A549 (cell line): ENCODE results near the gene ERCC6L. TPM values are rescaled to one million over a fixed set of nuclear protein-coding genes. Genes with fewer than 3 reads are reported as not detected.

Experiments used
- ATAC-seq, 2 experiments: fragments of 200-7000 bp in 1 of 2; fragments of >200 bp in 1 of 2; cut with Nextera tagmentation in 1 of 2; cut with Tn5 transposase in 1 of 2; 3 replicates each; pipeline versions ENCODE4 v1.8.0 to v1.9.1; 2018 to 2020; ENCODE audit warnings: mild to moderate bottlenecking in 1 of 2, moderate library complexity in 1 of 2
- CTCF ChIA-PET: fragments of 300-600 bp; sonication (Branson Sonifier 250); formaldehyde crosslinking; extraction: SDS; loops from one replicate; lab custom pipeline; 2021; ENCODE audit warnings: antibody characterized with exemption, inconsistent platforms; lab: Yijun Ruan, JAX
- POLR2A ChIA-PET: fragments of 350-600 bp; formaldehyde crosslinking; extraction: SDS; loops from one replicate; lab custom pipeline; 2021; ENCODE audit warnings: antibody characterized with exemption, inconsistent platforms; lab: Yijun Ruan, JAX
- DNase-seq, 2 experiments: peaks; one replicate each; pipeline versions ENCODE4 v3.0.0 to v3.0.0-alpha.2; 2011 to 2016; ENCODE audit warnings: low read depth in 1 of 2, low spot score in 1 of 2
- FAIRE-seq: peaks from 2 replicates; lab custom pipeline; 2011; peaks lifted over from hg19 to GRCh38; lab: Jason Lieb, UNC
- H3K27ac ChIP-seq, 2 experiments: fragments of >200 bp; sonication (Bioruptor Twin); formaldehyde crosslinking; 3 replicates each; pipeline ENCODE4 v1.5.1; 2016 to 2017
- H3K4me1 ChIP-seq: fragments of >200 bp; sonication (Bioruptor Twin); formaldehyde crosslinking; 3 replicates; pipeline ENCODE4 v1.6.1; 2016
- H3K4me2 ChIP-seq: fragments of >200 bp; sonication (Bioruptor Twin); formaldehyde crosslinking; 3 replicates; pipeline ENCODE4 v1.6.1; 2016
- H3K4me3 ChIP-seq: fragments of >200 bp; sonication (Bioruptor Twin); formaldehyde crosslinking; 3 replicates; pipeline ENCODE4 v1.5.1; 2016
- H3K9me3 ChIP-seq: fragments of >200 bp; sonication (Bioruptor Twin); formaldehyde crosslinking; 3 replicates; pipeline ENCODE4 v1.6.1; 2016
- CBX2 ChIP-seq: fragments of 200-600 bp; sonication (generic); IDR thresholded peaks from 2 replicates; pipeline ENCODE4 v1.6.1; 2016; ENCODE audit warnings: low read depth, mild to moderate bottlenecking, borderline replicate concordance
- CEBPB ChIP-seq, 2 experiments: fragments of >200 bp in 1 of 2; sonication (Bioruptor Twin) in 1 of 2; formaldehyde crosslinking in 1 of 2; IDR thresholded peaks; 2 replicates each; pipeline ENCODE4 v1.6.1; 2012 to 2016
- CHD4 ChIP-seq: fragments of 200-600 bp; sonication (generic); IDR thresholded peaks from 2 replicates; pipeline ENCODE4 v1.6.1; 2016; ENCODE audit warnings: antibody characterized with exemption, mild to moderate bottlenecking, borderline replicate concordance
- E2F6 ChIP-seq: IDR thresholded peaks from 2 replicates; pipeline ENCODE4 v1.6.1; 2012; ENCODE audit warnings: low read depth, borderline replicate concordance
- ELK1 ChIP-seq: fragments of 150-350 bp; IDR thresholded peaks from 2 replicates; pipeline ENCODE4 v1.6.1; 2014; ENCODE audit warnings: low read depth, mild to moderate bottlenecking, low read length
- EP300 ChIP-seq, 2 experiments: fragments of >200 bp; sonication (Bioruptor Twin); formaldehyde crosslinking; IDR thresholded peaks; 2 replicates in 1 of 2; 3 replicates in 1 of 2; pipeline ENCODE4 v1.6.1; 2016 to 2017
- FOXS1 ChIP-seq: fragments of 250-450 bp; sonication (Bioruptor Pico); IDR thresholded peaks from 2 replicates; pipeline ENCODE4 v1.5.0; 2020; ENCODE audit warnings: mild to moderate bottlenecking, moderate library complexity
- HDAC2 ChIP-seq: fragments of 200-600 bp; sonication (generic); IDR thresholded peaks from 2 replicates; pipeline ENCODE4 v1.6.1; 2016
- HEYL ChIP-seq: fragments of 250-450 bp; sonication (Bioruptor Pico); IDR thresholded peaks from 2 replicates; pipeline ENCODE4 v1.8.0; 2021; ENCODE audit warnings: mild to moderate bottlenecking, moderate library complexity
- HMGXB4 ChIP-seq: fragments of 250-450 bp; sonication (Bioruptor Pico); IDR thresholded peaks from 2 replicates; pipeline ENCODE4 v1.5.0; 2021; ENCODE audit warnings: mild to moderate bottlenecking, moderate library complexity, borderline replicate concordance
- HOXB13 ChIP-seq: fragments of 250-450 bp; sonication (Bioruptor Pico); IDR thresholded peaks from 2 replicates; pipeline ENCODE4 v1.5.0; 2020; ENCODE audit warnings: low read depth, mild to moderate bottlenecking, moderate library complexity
- HOXB5 ChIP-seq: fragments of 250-450 bp; sonication (Bioruptor Pico); IDR thresholded peaks from 2 replicates; pipeline ENCODE4 v1.5.0; 2020; ENCODE audit warnings: mild to moderate bottlenecking, moderate library complexity
- JUNB ChIP-seq: fragments of >200 bp; sonication (Bioruptor Twin); formaldehyde crosslinking; IDR thresholded peaks from 2 replicates; pipeline ENCODE4 v1.6.1; 2016
- MAFK ChIP-seq: fragments of 450-650 bp; IDR thresholded peaks from 2 replicates; pipeline ENCODE4 v1.6.1; 2014; ENCODE audit not compliant: partially characterized antibody
- MAZ ChIP-seq: fragments of 150-350 bp; IDR thresholded peaks from 2 replicates; pipeline ENCODE4 v1.6.1; 2014; ENCODE audit warnings: antibody characterized with exemption, low read depth, low read length, borderline replicate concordance
- MYC ChIP-seq: IDR thresholded peaks from 2 replicates; pipeline ENCODE4 v1.6.1; 2012; ENCODE audit warnings: mild to moderate bottlenecking, inconsistent platforms, low read length, improper control_type of control experiment, borderline replicate concordance
- PBX3 ChIP-seq: IDR thresholded peaks from 2 replicates; pipeline ENCODE4 v1.6.1; 2012
- PHF8 ChIP-seq: fragments of 200-600 bp; sonication (generic); IDR thresholded peaks from 2 replicates; pipeline ENCODE4 v1.6.1; 2016; ENCODE audit warnings: low read depth, mild to moderate bottlenecking, antibody characterized with exemption, moderate library complexity, borderline replicate concordance
- POLR2A ChIP-seq: IDR thresholded peaks from 2 replicates; pipeline ENCODE4 v1.6.1; 2012; ENCODE audit warnings: mild to moderate bottlenecking, low read length
- RAD21 ChIP-seq, 2 experiments: fragments of >200 bp in 1 of 2; sonication (Bioruptor Twin) in 1 of 2; formaldehyde crosslinking in 1 of 2; IDR thresholded peaks in 1 of 2; conservative IDR thresholded peaks in 1 of 2; 2 replicates in 1 of 2; 3 replicates in 1 of 2; pipeline ENCODE4 v1.6.1; 2012 to 2018; ENCODE audit warnings: inconsistent platforms in 1 of 2
- RFX5 ChIP-seq: fragments of 450-650 bp; IDR thresholded peaks from 2 replicates; pipeline ENCODE4 v1.7.1; 2014; ENCODE audit warnings: antibody characterized with exemption, mild to moderate bottlenecking, moderate library complexity
- SMC3 ChIP-seq: fragments of >200 bp; sonication (Bioruptor Twin); formaldehyde crosslinking; IDR thresholded peaks from 3 replicates; pipeline ENCODE4 v1.6.1; 2018; ENCODE audit warnings: inconsistent platforms
- TFCP2L1 ChIP-seq: fragments of 250-450 bp; sonication (Bioruptor Pico); IDR thresholded peaks from 2 replicates; pipeline ENCODE4 v1.5.0; 2021; ENCODE audit warnings: mild to moderate bottlenecking
- TP53 ChIP-seq: fragments of 250-450 bp; sonication (Bioruptor Pico); IDR thresholded peaks from 2 replicates; pipeline ENCODE4 v1.5.0; 2021; ENCODE audit warnings: mild to moderate bottlenecking, moderate library complexity
- USF2 ChIP-seq: fragments of 450-650 bp; IDR thresholded peaks from 2 replicates; pipeline ENCODE4 v1.6.1; 2014; ENCODE audit warnings: antibody characterized with exemption
- WGBS: methylation state at CpG from one replicate; pipeline ENCODE4 v1.1.6; 2017; ENCODE audit errors: missing lambda C conversion rate; 5-methylcytosine and 5-hydroxymethylcytosine counted together
- polyA plus RNA-seq, 4 experiments: library from polyadenylated mRNA; depleted of rRNA in 3 of 4; stranded (reverse); fragments of >200 nt; fragmentation: RNase III in 1 of 4; extraction: RNeasy Plus Mini Kit Qiagen cat#74134 plus additional on column Dnase treatment in 1 of 4; gene quantifications; 2 replicates in 3 of 4; 3 replicates in 1 of 4; pipeline ENCODE4 v1.2.3, GENCODE V29; 2011 to 2017

ERCC6L gene
- polyA plus RNA-seq, 2 of the 4 experiments (the other 2 are of a cell fraction) = 10.4 to 13.5 TPM

- no peaks in the 10 kb centered on the region for H3K9me3 ChIP-seq
- no peak for DNase-seq
- no peak for ATAC-seq
- CTCF ChIA-PET = interaction anchor here (0.5 to 1.6 kb wide), 3 partner anchors 71 to 1246 kb away, joined by 3 read pairs; partner anchors contain the start of gene RPS4X
- 96% methylated on average over 2 of the region's 2 CpGs for WGBS
- TF ChIP-seq E2F6 = no peak
- no peak for TF ChIP-seq PHF8
- TF ChIP-seq HDAC2 = no peak
- no peak for TF ChIP-seq MYC
- TF ChIP-seq PBX3 = no peak
- TF ChIP-seq RFX5 = no peak
- TF ChIP-seq CHD4 = no peak
- TF ChIP-seq EP300 (IDR thresholded peaks at IDR 0.05) = no peak
- H3K4me2 ChIP-seq = no peak overlapping the region
- H3K27ac ChIP-seq = no peak overlapping the region
- peaks cover 18% of the 10 kb centered on the region for H3K4me1 ChIP-seq
- POLR2A ChIA-PET = no interaction called here
- FAIRE-seq = no peak
- no peak overlapping the region for H3K4me3 ChIP-seq
These were observed 33.1 kb downstream of the ERCC6L start for GRCh38 chrX:72205706-72206105.

GRCh38 chrX:72203421-72203820, 35.4 kb downstream of the ERCC6L start:
- DNase-seq (no peak), ATAC-seq (no peak), FAIRE-seq (peak; percentile 46)
- ChIA-PET CTCF (no interaction called here), POLR2A (interaction anchor here (1.0 to 1.1 kb wide), 2 partner anchors 22 to 35 kb away, joined by 3 read pairs; partner anchors contain the start of genes ERCC6L and PIN4)
- TF ChIP-seq JUNB (no peak), RAD21 (conservative IDR thresholded peaks at IDR 0.05 in 1 of 2, IDR thresholded peaks at IDR 0.05 in 1 of 2) (no peak), MYC (no peak), HOXB5 (CRISPR knock-in tag) (no peak), USF2 (no peak), TP53 (CRISPR knock-in tag) (no peak)
- Histone ChIP-seq H3K4me3 (no peak overlapping the region), H3K9me3 (no peaks in the 10 kb centered on the region), H3K4me1 (peaks cover 18% of the 10 kb centered on the region), H3K27ac (no peak overlapping the region), H3K4me2 (no peak overlapping the region)
- WGBS = 91% methylated on average over 6 of the region's 6 CpGs

- Histone ChIP-seq H3K27ac (peak overlapping the region in 1 of 2 experiments; percentile 41; a peak in 1 of 6 replicates), H3K4me1 (peaks cover 18% of the 10 kb centered on the region), H3K4me3 (no peak overlapping the region), H3K9me3 (no peaks in the 10 kb centered on the region), H3K4me2 (no peak overlapping the region)
- ATAC-seq = no peak
- ChIA-PET POLR2A (interaction anchor here (1.0 to 1.8 kb wide), 2 partner anchors 22 to 36 kb away, joined by 3 to 8 read pairs; partner anchors contain the start of genes ERCC6L and PIN4), CTCF (interaction anchor here (1.7 kb wide), 1 partner anchor 76 kb away, joined by 8 read pairs; no protein-coding TSS in a partner anchor)
- TF ChIP-seq HEYL (CRISPR knock-in tag) (no peak), ELK1 (no peak), CEBPB (IDR thresholded peaks at IDR 0.05) (no peak), MAFK (no peak), MAZ (no peak), JUNB (no peak), CBX2 (no peak), PHF8 (no peak), HOXB13 (CRISPR knock-in tag) (no peak), SMC3 (no peak), E2F6 (no peak), HMGXB4 (CRISPR knock-in tag) (no peak), POLR2A (no peak), TFCP2L1 (CRISPR knock-in tag) (no peak), FOXS1 (CRISPR knock-in tag) (no peak)
- 90% methylated on average over 4 of the region's 4 CpGs for WGBS
- no peak for DNase-seq
- no peak for FAIRE-seq
These were observed 35.9 kb downstream of the ERCC6L start for GRCh38 chrX:72202792-72203401.
